ENCODE measurements around the gene DCTN4. TPM values are rescaled to one million over a fixed set of nuclear protein-coding genes. Genes with fewer than 3 reads are reported as not detected.
A peak's percentile ranks its signal among the peaks of the same experiment; 100 is the strongest.

DCTN4 gene
- polyA plus RNA-seq, 4 donors, result 15.7 to 46.6 (median 19.9) TPM

DNA sequence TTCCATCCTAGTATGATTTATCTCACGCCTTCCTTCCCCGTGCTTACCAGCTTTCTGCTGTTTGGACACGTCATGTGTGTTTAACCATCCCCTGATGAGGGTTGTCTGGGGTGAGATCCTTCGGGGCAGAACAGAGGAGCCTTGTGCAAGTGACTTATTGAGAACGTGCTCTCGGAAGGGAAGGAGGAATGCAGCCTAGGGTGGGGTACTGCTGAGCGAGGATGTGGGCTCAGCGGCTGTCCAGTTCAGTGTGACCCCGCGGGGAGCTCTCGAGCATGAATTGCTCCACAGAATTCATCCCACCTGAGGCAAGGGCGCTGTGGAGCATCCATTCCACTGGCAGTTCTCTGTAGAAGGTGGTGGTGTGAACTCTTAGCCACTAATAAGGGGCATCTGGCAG is 93.8 kb downstream of the DCTN4 start:
- no peak for DNase-seq

DNA sequence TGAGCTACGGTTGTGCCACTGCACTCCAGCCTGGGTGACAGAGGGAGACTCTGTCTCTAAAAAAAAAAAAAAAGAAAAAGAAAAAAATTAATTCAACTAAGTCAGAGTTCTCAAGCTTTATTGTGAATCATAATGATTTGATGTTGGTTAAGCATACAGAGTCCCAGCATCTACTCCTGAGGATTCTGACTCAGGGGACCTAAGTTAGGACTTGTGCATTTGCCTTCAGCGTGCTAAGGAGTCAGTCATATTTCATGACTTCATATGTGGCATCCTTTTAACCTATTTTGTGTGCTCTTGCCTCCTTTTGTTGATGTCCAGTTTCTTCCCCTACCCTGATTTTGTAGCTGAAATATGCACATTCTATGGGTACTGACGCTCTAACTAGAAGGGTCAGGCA is 94.9 kb downstream of the DCTN4 start:
- FAIRE-seq, result no peak
- Histone ChIP-seq H3K4me3 (ENCODE audit: low read depth in 1 of 3, low read length in 3 of 3) (no peak overlapping the region), H3K27ac (ENCODE audit: low read depth in 1 of 3, low read length in 2 of 3) (no peak overlapping the region), H3K4me1 (ENCODE audit: control insufficient read depth in 3 of 3, insufficient read depth in 2 of 3, low read depth in 1 of 3, low read length in 2 of 3) (no peaks in the 10 kb centered on the region), H3K9me3 (ENCODE audit: control insufficient read depth in 2 of 2, insufficient read depth in 1 of 2, low read depth in 1 of 2, low read length in 1 of 2) (no peaks in the 10 kb centered on the region), H3K27me3 (ENCODE audit: control insufficient read depth in 3 of 3, insufficient read depth in 3 of 3, low read length in 3 of 3) (peaks cover 0 to 17% (median 0%) of the 10 kb centered on the region in 3 donors), H3K36me3 (ENCODE audit: control insufficient read depth in 3 of 3, insufficient read depth in 2 of 3, low read depth in 1 of 3, low read length in 3 of 3) (no peaks in the 10 kb centered on the region)
- no peak for DNase-seq
- 89 to 94% (median 91%) methylated on average over 3 of the region's 3 CpGs for WGBS, 3 donors

More for the DNA sequence above, 93.8 kb downstream of the DCTN4 start:
- Histone ChIP-seq H3K36me3 (ENCODE audit: control insufficient read depth in 3 of 3, insufficient read depth in 2 of 3, low read depth in 1 of 3, low read length in 3 of 3) (no peaks in the 10 kb centered on the region), H3K27ac (ENCODE audit: low read depth in 1 of 3, low read length in 2 of 3) (no peak overlapping the region), H3K4me3 (ENCODE audit: low read depth in 1 of 3, low read length in 3 of 3) (no peak overlapping the region), H3K4me1 (ENCODE audit: control insufficient read depth in 3 of 3, insufficient read depth in 2 of 3, low read depth in 1 of 3, low read length in 2 of 3) (no peaks in the 10 kb centered on the region), H3K9me3 (ENCODE audit: control insufficient read depth in 2 of 2, insufficient read depth in 1 of 2, low read depth in 1 of 2, low read length in 1 of 2) (no peaks in the 10 kb centered on the region), H3K27me3 (ENCODE audit: control insufficient read depth in 3 of 3, insufficient read depth in 3 of 3, low read length in 3 of 3) (peaks cover 0 to 17% (median 0%) of the 10 kb centered on the region in 3 donors)
- 53 to 61% (median 58%) methylated on average over 12 of the region's 12 CpGs for WGBS, 3 donors
- FAIRE-seq, result no peak

DNA sequence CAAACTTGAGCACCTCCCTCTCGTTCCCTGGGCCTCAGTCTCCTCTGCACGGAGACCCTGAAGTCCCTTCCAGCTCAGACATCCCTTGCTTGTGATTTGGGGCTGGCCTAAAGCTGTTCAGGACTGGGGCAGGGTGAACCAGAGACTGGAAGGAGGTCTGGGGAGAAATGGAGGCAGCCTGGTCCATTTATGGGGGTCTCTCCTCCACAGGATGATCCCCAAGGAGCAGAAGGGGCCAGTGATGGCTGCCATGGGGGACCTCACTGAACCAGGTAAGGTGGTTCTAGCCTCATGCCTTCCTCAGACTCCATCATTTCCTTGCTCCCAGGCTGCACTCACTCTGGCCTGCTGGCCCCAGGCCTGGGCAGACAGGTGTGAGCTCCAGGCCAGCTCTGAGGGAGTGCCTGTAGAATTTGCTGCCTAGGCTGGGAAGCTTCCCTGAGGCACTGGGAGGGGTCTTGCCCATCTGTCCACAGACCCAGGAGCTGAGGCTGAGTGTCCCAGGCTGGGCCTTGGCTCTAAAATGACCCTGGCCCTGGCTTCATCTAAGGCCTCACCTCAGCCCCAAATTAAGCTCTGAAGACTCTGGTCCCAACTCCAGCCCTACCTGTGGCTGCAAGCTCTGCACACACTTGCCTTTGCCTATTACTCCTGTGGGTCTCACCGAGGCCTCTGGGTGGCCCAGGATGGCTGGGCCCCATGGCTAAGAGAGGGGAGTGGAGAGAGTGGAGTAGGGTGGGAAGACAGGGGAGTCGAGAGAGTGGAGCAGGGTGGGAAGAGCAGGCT is 95.9 kb downstream of the DCTN4 start:
- no peak for FAIRE-seq
- Histone ChIP-seq H3K27ac (ENCODE audit: low read depth in 1 of 3, low read length in 2 of 3) (no peak overlapping the region), H3K4me3 (ENCODE audit: low read depth in 1 of 3, low read length in 3 of 3) (no peak overlapping the region), H3K36me3 (ENCODE audit: control insufficient read depth in 3 of 3, insufficient read depth in 2 of 3, low read depth in 1 of 3, low read length in 3 of 3) (no peaks in the 10 kb centered on the region), H3K4me1 (ENCODE audit: control insufficient read depth in 3 of 3, insufficient read depth in 2 of 3, low read depth in 1 of 3, low read length in 2 of 3) (no peaks in the 10 kb centered on the region), H3K9me3 (ENCODE audit: control insufficient read depth in 2 of 2, insufficient read depth in 1 of 2, low read depth in 1 of 2, low read length in 1 of 2) (no peaks in the 10 kb centered on the region), H3K27me3 (ENCODE audit: control insufficient read depth in 3 of 3, insufficient read depth in 3 of 3, low read length in 3 of 3) (peaks cover 0 to 17% (median 0%) of the 10 kb centered on the region in 3 donors)
- no peak for DNase-seq
- 78 to 86% (median 81%) methylated on average over 4 of the region's 4 CpGs for whole genome bisulfite sequencing, 3 donors

DNA sequence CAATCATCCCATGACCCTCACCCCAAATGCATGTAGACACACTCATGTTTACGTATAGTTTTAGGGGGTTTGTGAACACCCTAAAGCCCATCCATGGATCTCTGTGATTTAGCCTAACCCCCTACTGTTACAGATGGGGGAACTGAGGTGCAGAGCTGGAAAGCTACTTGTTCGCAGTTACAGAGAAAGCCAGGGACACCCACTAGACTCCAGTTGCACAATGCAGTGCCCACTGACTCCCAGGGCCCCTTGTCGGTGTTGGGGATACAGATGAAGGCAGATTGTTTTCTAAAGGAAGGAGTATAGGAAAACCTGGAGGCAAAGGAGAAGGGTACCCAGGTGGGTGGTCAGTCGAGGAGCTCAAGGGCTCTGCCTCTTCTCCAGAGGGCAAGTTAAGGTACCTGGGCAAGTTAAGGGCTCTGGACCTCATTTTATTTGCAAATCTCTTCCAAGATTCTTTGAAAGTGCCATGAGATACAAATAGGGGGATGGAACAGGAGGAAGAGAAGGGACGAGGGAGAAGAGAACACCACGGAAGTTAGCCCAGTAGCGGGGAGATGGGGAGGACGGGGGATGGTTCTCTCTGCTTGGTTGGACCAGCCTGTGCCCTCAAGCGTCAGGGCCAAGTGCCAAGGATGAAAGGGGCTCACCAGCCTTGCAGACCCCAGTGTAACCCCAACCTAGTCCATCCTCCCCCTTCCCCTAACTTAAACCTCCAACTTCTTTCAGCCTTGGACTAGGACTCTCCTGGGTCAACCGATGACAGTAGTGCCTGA is 96.8 kb downstream of the DCTN4 start:
- Histone ChIP-seq H3K27me3 (ENCODE audit: control insufficient read depth in 3 of 3, insufficient read depth in 3 of 3, low read length in 3 of 3) (peaks cover 0 to 17% (median 0%) of the 10 kb centered on the region in 3 donors), H3K27ac (ENCODE audit: low read depth in 1 of 3, low read length in 2 of 3) (no peak overlapping the region), H3K36me3 (ENCODE audit: control insufficient read depth in 3 of 3, insufficient read depth in 2 of 3, low read depth in 1 of 3, low read length in 3 of 3) (peaks cover 0 to 5% (median 0%) of the 10 kb centered on the region in 3 donors), H3K9me3 (ENCODE audit: control insufficient read depth in 2 of 2, insufficient read depth in 1 of 2, low read depth in 1 of 2, low read length in 1 of 2) (no peaks in the 10 kb centered on the region), H3K4me1 (ENCODE audit: control insufficient read depth in 3 of 3, insufficient read depth in 2 of 3, low read depth in 1 of 3, low read length in 2 of 3) (peaks cover 0 to 4% (median 0%) of the 10 kb centered on the region in 3 donors), H3K4me3 (ENCODE audit: low read depth in 1 of 3, low read length in 3 of 3) (no peak overlapping the region)
- no peak for DNase-seq
- no peak for FAIRE-seq
- WGBS, 3 donors, result 83 to 86% (median 84%) methylated on average over 10 of the region's 10 CpGs

- Histone ChIP-seq H3K27me3 (ENCODE audit: control insufficient read depth in 3 of 3, insufficient read depth in 3 of 3, low read length in 3 of 3) (peaks cover 0 to 17% (median 0%) of the 10 kb centered on the region in 3 donors), H3K9me3 (ENCODE audit: control insufficient read depth in 2 of 2, insufficient read depth in 1 of 2, low read depth in 1 of 2, low read length in 1 of 2) (no peaks in the 10 kb centered on the region), H3K36me3 (ENCODE audit: control insufficient read depth in 3 of 3, insufficient read depth in 2 of 3, low read depth in 1 of 3, low read length in 3 of 3) (peaks cover 0 to 5% (median 0%) of the 10 kb centered on the region in 3 donors), H3K4me3 (ENCODE audit: low read depth in 1 of 3, low read length in 3 of 3) (no peak within 1 kb of the TSS), H3K4me1 (ENCODE audit: control insufficient read depth in 3 of 3, insufficient read depth in 2 of 3, low read depth in 1 of 3, low read length in 2 of 3) (peaks cover 0 to 7% (median 0%) of the 10 kb centered on the region in 3 donors), H3K27ac (ENCODE audit: low read depth in 1 of 3, low read length in 2 of 3) (peak within 1 kb of the TSS in 1 of 3 donors; percentile 27)
- no peak for DNase-seq
- 70 to 77% (median 72%) methylated on average over 7 of the region's 7 CpGs for WGBS, 3 donors
- FAIRE-seq, result no peak
Observed at GRCh38 chr5:150661086-150661485, 97.7 kb downstream of the DCTN4 start, which contains the start of gene MYOZ3. MYOZ3 (plus strand) TSS chr5:150661251; CDS start chr5:150662942, 1,691 bp downstream.

DNA sequence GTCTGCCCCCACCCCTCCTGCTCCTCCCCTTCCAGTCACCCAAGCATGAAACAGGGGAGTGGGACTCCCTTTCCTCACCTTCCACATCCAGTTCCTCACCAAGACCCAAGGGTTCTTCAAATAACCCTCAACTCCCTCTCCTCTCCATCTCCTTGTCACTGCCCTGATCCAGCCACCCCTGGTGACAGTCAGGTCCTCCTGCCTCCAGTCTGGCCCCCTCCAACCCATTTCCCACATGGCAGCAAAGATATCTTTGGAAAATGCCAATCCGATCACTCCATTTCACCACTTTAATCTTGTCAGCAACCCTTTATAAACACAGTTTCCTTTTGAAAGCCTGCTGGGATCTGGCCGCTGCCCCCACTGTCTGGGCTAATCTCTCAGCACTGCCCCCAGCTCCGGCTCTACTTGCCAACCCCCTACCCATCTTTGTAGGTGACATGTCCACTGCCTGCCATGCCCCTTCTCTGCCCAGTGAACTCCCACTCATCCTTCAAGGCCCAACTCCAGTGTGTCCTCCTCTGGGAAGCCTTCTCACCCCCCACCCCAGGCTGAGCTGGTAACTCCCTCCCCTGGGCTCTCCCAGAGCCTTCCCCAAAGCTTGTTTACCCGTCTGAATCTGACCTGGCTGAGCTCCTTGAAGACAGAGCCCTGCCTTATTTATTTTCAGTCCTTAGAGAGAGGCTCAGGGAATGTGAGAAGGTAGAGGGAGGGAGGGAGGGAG is 98.5 kb downstream of the DCTN4 start:
- no peak for FAIRE-seq
- Histone ChIP-seq H3K27me3 (ENCODE audit: control insufficient read depth in 3 of 3, insufficient read depth in 3 of 3, low read length in 3 of 3) (peaks cover 0 to 17% (median 0%) of the 10 kb centered on the region in 3 donors), H3K27ac (ENCODE audit: low read depth in 1 of 3, low read length in 2 of 3) (peak overlapping the region in 1 of 3 donors; percentile 27), H3K4me3 (ENCODE audit: low read depth in 1 of 3, low read length in 3 of 3) (no peak overlapping the region), H3K9me3 (ENCODE audit: control insufficient read depth in 2 of 2, insufficient read depth in 1 of 2, low read depth in 1 of 2, low read length in 1 of 2) (no peaks in the 10 kb centered on the region), H3K4me1 (ENCODE audit: control insufficient read depth in 3 of 3, insufficient read depth in 2 of 3, low read depth in 1 of 3, low read length in 2 of 3) (peaks cover 0 to 9% (median 0%) of the 10 kb centered on the region in 3 donors), H3K36me3 (ENCODE audit: control insufficient read depth in 3 of 3, insufficient read depth in 2 of 3, low read depth in 1 of 3, low read length in 3 of 3) (peaks cover 0 to 9% (median 0%) of the 10 kb centered on the region in 3 donors)
- WGBS, 3 donors, result 58 to 67% (median 62%) methylated on average over 4 of the region's 4 CpGs
- no peak for DNase-seq

DNA sequence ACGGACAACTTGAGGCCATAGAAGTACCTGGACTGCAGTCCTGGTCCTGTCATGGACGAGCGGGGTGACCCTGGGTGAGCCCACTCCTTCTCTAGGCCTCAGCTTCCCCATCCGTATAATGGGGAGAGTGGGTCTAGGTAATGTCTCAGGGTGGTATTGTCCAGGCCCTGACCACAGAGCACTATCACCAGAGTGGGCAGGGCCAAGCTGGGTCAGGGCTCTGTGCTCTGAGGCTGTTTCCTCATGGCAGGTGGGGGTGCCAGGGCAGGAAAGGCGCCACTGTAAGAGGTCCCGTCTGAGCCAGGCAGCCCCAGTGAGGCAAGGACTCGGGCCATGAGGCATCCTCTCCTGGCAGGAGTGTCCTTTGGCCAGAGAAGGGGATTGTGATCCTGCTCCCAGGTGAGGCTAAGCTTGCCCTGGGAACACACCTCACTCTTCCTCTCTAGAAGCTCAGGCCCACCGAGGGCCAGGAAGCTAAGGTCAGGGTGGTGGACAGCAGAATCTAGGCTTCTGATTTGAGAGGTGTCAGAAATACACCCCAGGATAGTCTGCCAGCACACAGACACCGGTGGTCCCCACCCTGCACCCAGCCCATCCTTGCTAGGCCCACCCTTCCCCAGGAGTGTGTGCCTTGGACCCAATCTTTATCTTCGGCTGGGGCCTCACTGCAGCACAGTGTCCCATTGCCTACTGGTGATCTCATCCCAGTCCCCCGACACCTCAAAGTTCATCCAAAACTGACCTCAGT is 99.3 kb downstream of the DCTN4 start:
- no peak for FAIRE-seq
- Histone ChIP-seq H3K27me3 (ENCODE audit: control insufficient read depth in 3 of 3, insufficient read depth in 3 of 3, low read length in 3 of 3) (peaks cover 0 to 12% (median 0%) of the 10 kb centered on the region in 3 donors), H3K36me3 (ENCODE audit: control insufficient read depth in 3 of 3, insufficient read depth in 2 of 3, low read depth in 1 of 3, low read length in 3 of 3) (peaks cover 0 to 11% (median 0%) of the 10 kb centered on the region in 3 donors)

More for the DNA sequence above, 99.3 kb downstream of the DCTN4 start:
- Histone ChIP-seq H3K4me3 (ENCODE audit: low read depth in 1 of 3, low read length in 3 of 3) (no peak overlapping the region), H3K9me3 (ENCODE audit: control insufficient read depth in 2 of 2, insufficient read depth in 1 of 2, low read depth in 1 of 2, low read length in 1 of 2) (no peaks in the 10 kb centered on the region), H3K27ac (ENCODE audit: low read depth in 1 of 3, low read length in 2 of 3) (peak overlapping the region in 1 of 3 donors; percentile 27), H3K4me1 (ENCODE audit: control insufficient read depth in 3 of 3, insufficient read depth in 2 of 3, low read depth in 1 of 3, low read length in 2 of 3) (peaks cover 0 to 9% (median 0%) of the 10 kb centered on the region in 3 donors)
- 70 to 79% (median 76%) methylated on average over 11 of the region's 11 CpGs for WGBS, 3 donors
- DNase-seq, result no peak
